Activated T-cell treated with anti-CD3 and anti-CD28 coated beads, Interleukin-2, amount 50 U/mL, for 4 hours (primary cell): Measurements from ENCODE around the gene FIGNL2. TPM values are rescaled to one million over a fixed set of nuclear protein-coding genes. Genes with fewer than 3 reads are reported as not detected.
A peak's percentile ranks its signal among the peaks of the same experiment; 100 is the strongest.

Experiments
- ATAC-seq, 2 donors: fragments of 200-7000 bp; cut with Tn5 transposase; one replicate each; pipeline ENCODE4 v1.10.0; 2021
- DNase-seq: peaks from one replicate; pipeline ENCODE4 v3.0.0-alpha.2; 2020
- H3K27me3 Mint-ChIP-seq: one replicate; pipeline ENCODE4 v1.8.0; 2021; ENCODE audit warnings: low read depth, mixed read lengths
- H3K36me3 Mint-ChIP-seq: one replicate; pipeline ENCODE4 v1.8.0; 2022; ENCODE audit warnings: mixed read lengths; ENCODE audit not compliant: insufficient read depth
- H3K4me1 Mint-ChIP-seq: one replicate; pipeline ENCODE4 v1.8.0; 2021; ENCODE audit warnings: low read depth, mixed read lengths
- H3K4me3 Mint-ChIP-seq: one replicate; pipeline ENCODE4 v1.8.0; 2021; ENCODE audit warnings: mild to moderate bottlenecking, moderate library complexity, mixed read lengths
- H3K9me3 Mint-ChIP-seq: one replicate; pipeline ENCODE4 v1.8.0; 2021; ENCODE audit warnings: mixed read lengths
- total RNA-seq, 3 donors: library from RNA; stranded (reverse); gene quantifications; one replicate each; pipeline ENCODE4 v1.2.1, GENCODE V29; 2021

The FIGNL2 gene
- total RNA-seq, 3 donors from 2014 or later = 0.54 to 0.69 (median 0.58) TPM

GRCh38 chr12:51852404-51853137, 4.1 kb upstream of the FIGNL2 start:
- DNase-seq (no peak), ATAC-seq (no peak)
- Mint-ChIP-seq H3K4me1 (peaks cover 9% of the 10 kb centered on the region), H3K36me3 (no peaks in the 10 kb centered on the region), H3K27me3 (peaks cover 25% of the 10 kb centered on the region), H3K4me3 (no peak overlapping the region), H3K9me3 (no peaks in the 10 kb centered on the region)

- Mint-ChIP-seq H3K4me1 (peaks cover 11% of the 10 kb centered on the region), H3K27me3 (peaks cover 23% of the 10 kb centered on the region), H3K9me3 (no peaks in the 10 kb centered on the region), H3K4me3 (no peak overlapping the region), H3K36me3 (no peaks in the 10 kb centered on the region)
- ATAC-seq = no peak
- DNase-seq = no peak
Measured at GRCh38 chr12:51851413-51852124, 3.1 kb upstream of the FIGNL2 start.

GRCh38 chr12:51850965-51851299, 2.4 kb upstream of the FIGNL2 start:
- ATAC-seq (no peak), DNase-seq (no peak)
- H3K36me3 Mint-ChIP-seq = no peaks in the 10 kb centered on the region
- H3K4me1 Mint-ChIP-seq = peaks cover 14% of the 10 kb centered on the region
- no peaks in the 10 kb centered on the region for H3K9me3 Mint-ChIP-seq
- no peak overlapping the region for H3K4me3 Mint-ChIP-seq
- peaks cover 23% of the 10 kb centered on the region for H3K27me3 Mint-ChIP-seq

GRCh38 chr12:51850081-51850964, 1.8 kb upstream of the FIGNL2 start:
- no peaks in the 10 kb centered on the region for H3K36me3 Mint-ChIP-seq
- ATAC-seq (no peak), DNase-seq (no peak)
- H3K9me3 Mint-ChIP-seq = no peaks in the 10 kb centered on the region
- no peak overlapping the region for H3K4me3 Mint-ChIP-seq
- peaks cover 15% of the 10 kb centered on the region for H3K4me1 Mint-ChIP-seq
- peaks cover 29% of the 10 kb centered on the region for H3K27me3 Mint-ChIP-seq

- ATAC-seq (no peak), DNase-seq (no peak)
- peaks cover 41% of the 10 kb centered on the region for H3K27me3 Mint-ChIP-seq
- H3K9me3 Mint-ChIP-seq = no peaks in the 10 kb centered on the region
- H3K4me3 Mint-ChIP-seq = no peak overlapping the region
- H3K36me3 Mint-ChIP-seq = no peaks in the 10 kb centered on the region
- H3K4me1 Mint-ChIP-seq = peaks cover 15% of the 10 kb centered on the region
Measured at GRCh38 chr12:51848841-51849735, 570 bp upstream of the FIGNL2 start.

- DNase-seq = no peak
- peaks cover 53% of the 10 kb centered on the region for H3K27me3 Mint-ChIP-seq
- peak overlapping the region; percentile 45 for H3K4me3 Mint-ChIP-seq
- H3K4me1 Mint-ChIP-seq = peaks cover 15% of the 10 kb centered on the region
- no peaks in the 10 kb centered on the region for H3K9me3 Mint-ChIP-seq
- peak; percentile 32 to 36 for ATAC-seq
- H3K36me3 Mint-ChIP-seq = no peaks in the 10 kb centered on the region
Measured at GRCh38 chr12:51847643-51848325, 734 bp downstream of the FIGNL2 start.

GRCh38 chr12:51846911-51847642, 1.4 kb downstream of the FIGNL2 start:
- H3K4me1 Mint-ChIP-seq = peaks cover 15% of the 10 kb centered on the region
- H3K36me3 Mint-ChIP-seq = no peaks in the 10 kb centered on the region
- no peaks in the 10 kb centered on the region for H3K9me3 Mint-ChIP-seq
- DNase-seq (peak; percentile 43), ATAC-seq (peak; percentile 64 to 73)
- peak overlapping the region; percentile 71 for H3K4me3 Mint-ChIP-seq
- H3K27me3 Mint-ChIP-seq = peaks cover 51% of the 10 kb centered on the region

GRCh38 chr12:51846271-51846691, 2.2 kb downstream of the FIGNL2 start:
- Mint-ChIP-seq H3K27me3 (peaks cover 58% of the 10 kb centered on the region), H3K36me3 (no peaks in the 10 kb centered on the region), H3K4me3 (peak overlapping the region; percentile 71), H3K9me3 (no peaks in the 10 kb centered on the region), H3K4me1 (peaks cover 12% of the 10 kb centered on the region)
- DNase-seq = no peak
- no peak for ATAC-seq

- Mint-ChIP-seq H3K9me3 (no peaks in the 10 kb centered on the region), H3K36me3 (no peaks in the 10 kb centered on the region), H3K27me3 (peaks cover 63% of the 10 kb centered on the region), H3K4me3 (no peak overlapping the region), H3K4me1 (peaks cover 9% of the 10 kb centered on the region)
- no peak for ATAC-seq
- DNase-seq = no peak
Measured at GRCh38 chr12:51845482-51845881, 3.0 kb downstream of the FIGNL2 start.

- no peaks in the 10 kb centered on the region for H3K36me3 Mint-ChIP-seq
- H3K27me3 Mint-ChIP-seq = peaks cover 68% of the 10 kb centered on the region
- H3K4me1 Mint-ChIP-seq = peaks cover 9% of the 10 kb centered on the region
- H3K4me3 Mint-ChIP-seq = no peak overlapping the region
- DNase-seq (no peak), ATAC-seq (no peak)
- no peaks in the 10 kb centered on the region for H3K9me3 Mint-ChIP-seq
Measured at GRCh38 chr12:51844854-51845253, 3.7 kb downstream of the FIGNL2 start.

- no peaks in the 10 kb centered on the region for H3K36me3 Mint-ChIP-seq
- H3K4me1 Mint-ChIP-seq = peaks cover 5% of the 10 kb centered on the region
- no peaks in the 10 kb centered on the region for H3K9me3 Mint-ChIP-seq
- H3K27me3 Mint-ChIP-seq = peaks cover 81% of the 10 kb centered on the region
- no peak overlapping the region for H3K4me3 Mint-ChIP-seq
- DNase-seq (no peak), ATAC-seq (no peak)
Measured at GRCh38 chr12:51841727-51842126, 6.8 kb downstream of the FIGNL2 start.

- Mint-ChIP-seq H3K4me3 (no peak overlapping the region), H3K9me3 (no peaks in the 10 kb centered on the region), H3K36me3 (no peaks in the 10 kb centered on the region), H3K4me1 (peaks cover 1% of the 10 kb centered on the region), H3K27me3 (peaks cover 75% of the 10 kb centered on the region)
- no peak for ATAC-seq
- DNase-seq = no peak
Measured at GRCh38 chr12:51840966-51841365, 7.6 kb downstream of the FIGNL2 start.
